Keratinocyte (primary cell): ENCODE measurements around the gene PEX10. TPM values are rescaled to one million over a fixed set of nuclear protein-coding genes. Genes with fewer than 3 reads are reported as not detected.
A peak's percentile ranks its signal among the peaks of the same experiment; 100 is the strongest.

ENCODE experiments used
- DNase-seq: peaks from one replicate; pipeline ENCODE4 v3.0.0-alpha.2; 2011; ENCODE audit warnings: low read depth, missing footprints, low spot score
- FAIRE-seq: peaks from 2 replicates; lab custom pipeline; 2011; peaks lifted over from hg19 to GRCh38; lab: Jason Lieb, UNC
- H2AFZ ChIP-seq: 2 replicates; pipeline ENCODE4 v1.6.0; 2012; ENCODE audit warnings: low read length, control low read depth, inconsistent platforms; ENCODE audit not compliant: control insufficient read depth
- H3K27ac ChIP-seq: 2 replicates; pipeline ENCODE4 v1.5.1; 2011; ENCODE audit warnings: low read length; ENCODE audit not compliant: control insufficient read depth, insufficient read depth
- H3K27me3 ChIP-seq: 3 replicates; pipeline ENCODE4 v1.6.0; 2011; ENCODE audit warnings: low read length; ENCODE audit not compliant: control insufficient read depth, insufficient read depth; ENCODE audit errors: extremely low read depth
- H3K36me3 ChIP-seq, 2 experiments: 2 replicates in 1 of 2; 3 replicates in 1 of 2; pipeline ENCODE4 v1.5.1; 2011; ENCODE audit warnings: low read length in 2 of 2, mild to moderate bottlenecking in 1 of 2; ENCODE audit not compliant: control insufficient read depth in 2 of 2, insufficient read depth in 2 of 2; ENCODE audit errors: extremely low read depth in 1 of 2
- H3K4me1 ChIP-seq: 3 replicates; pipeline ENCODE4 v1.5.1; 2011; ENCODE audit warnings: low read length; ENCODE audit not compliant: control insufficient read depth, insufficient read depth; ENCODE audit errors: extremely low read depth
- H3K4me2 ChIP-seq: 3 replicates; pipeline ENCODE4 v1.6.0; 2011; ENCODE audit warnings: low read depth, low read length; ENCODE audit not compliant: control insufficient read depth, insufficient read depth; ENCODE audit errors: extremely low read depth
- H3K4me3 ChIP-seq, 3 experiments: fragments of 200-600 bp in 1 of 3; sonication (generic) in 1 of 3; 2 replicates in 2 of 3; 3 replicates in 1 of 3; pipeline ENCODE4 v1.5.1; 2011 to 2016; ENCODE audit warnings: low read length in 3 of 3, mild to moderate bottlenecking in 3 of 3, control low read depth in 2 of 3, inconsistent platforms in 1 of 3, low read depth in 1 of 3, mixed read lengths in 1 of 3, mixed run types in 1 of 3, moderate library complexity in 1 of 3; ENCODE audit not compliant: control insufficient read depth in 2 of 3, insufficient read depth in 2 of 3; ENCODE audit errors: extremely low read depth in 1 of 3
- H3K79me2 ChIP-seq: 2 replicates; pipeline ENCODE4 v1.6.0; 2012; ENCODE audit warnings: low read length; ENCODE audit not compliant: control insufficient read depth, insufficient read depth
- H3K9ac ChIP-seq: 3 replicates; pipeline ENCODE4 v1.6.0; 2011; ENCODE audit warnings: low read length; ENCODE audit not compliant: control insufficient read depth, insufficient read depth; ENCODE audit errors: extremely low read depth
- H3K9me1 ChIP-seq: 3 replicates; pipeline ENCODE4 v1.6.0; 2011; ENCODE audit warnings: low read length; ENCODE audit not compliant: control insufficient read depth, insufficient read depth; ENCODE audit errors: extremely low read depth
- H3K9me3 ChIP-seq: 2 replicates; pipeline ENCODE4 v1.5.1; 2012; ENCODE audit warnings: low read depth, low read length; ENCODE audit not compliant: control insufficient read depth
- H4K20me1 ChIP-seq: 3 replicates; pipeline ENCODE4 v1.6.0; 2011; ENCODE audit warnings: low read length; ENCODE audit not compliant: control insufficient read depth, insufficient read depth; ENCODE audit errors: extremely low read depth
- CTCF ChIP-seq, 3 experiments: IDR thresholded peaks in 1 of 3; conservative IDR thresholded peaks in 1 of 3; optimal IDR thresholded peaks in 1 of 3; 2 replicates in 2 of 3; 3 replicates in 1 of 3; pipeline versions ENCODE3 to v1.5.1; 2011; ENCODE audit warnings: low read length in 3 of 3, mild to moderate bottlenecking in 3 of 3, moderate library complexity in 2 of 3, control low read depth in 1 of 3, inconsistent platforms in 1 of 3; ENCODE audit not compliant: insufficient read depth in 2 of 3; ENCODE audit errors: extremely low read depth in 1 of 3
- EZH2 ChIP-seq: IDR thresholded peaks from one replicate; pipeline ENCODE4 v1.6.1; 2012; ENCODE audit warnings: inconsistent platforms, mild to moderate bottlenecking, low read length, moderate library complexity
- dilution Hi-C: fragments of 300-500 bp; cut with MboI; formaldehyde crosslinking; loops from one replicate; pipeline ENCODE4 v1.7.0; 2020; ENCODE audit warnings: low sequenced_read_pairs; ENCODE audit not compliant: extremely low pct_ligation_motif_present
- polyA plus RNA-seq, 5 experiments: library from polyadenylated mRNA; depleted of rRNA in 3 of 5; stranded (reverse) in 3 of 5; stranded (forward) in 1 of 5; unstranded in 1 of 5; fragments of >200 nt; gene quantifications; 1 replicate in 1 of 5; 2 replicates in 3 of 5; 3 replicates in 1 of 5; pipeline versions ENCODE4 v1.2.1 to v1.2.3, GENCODE V29; 2011 to 2012; ENCODE audit warnings: missing spikeins in 2 of 5, low read depth in 1 of 5, low replicate concordance in 1 of 5

Gene PEX10
- polyA plus RNA-seq, 1 donor (not counting 4 experiments of a cell fraction or from before 2014, with no cell fraction given) = 13.8 TPM

- H3K4me1 ChIP-seq = peaks cover 21% of the 10 kb centered on the region
- dilution Hi-C loops = no loop called here
- no peaks in the 10 kb centered on the region for H3K9me3 ChIP-seq
- no peaks in the 10 kb centered on the region for H3K27me3 ChIP-seq
- FAIRE-seq (peak; percentile 86), DNase-seq (peak; percentile 75)
- H3K4me3 ChIP-seq = peak within 1 kb of the TSS; percentile 91 to 97 (median 91)
- peaks cover 10 to 38% of the 10 kb centered on the region in 2 experiments for H3K36me3 ChIP-seq
- H3K9me1 ChIP-seq = peaks cover 4% of the 10 kb centered on the region
- H3K9ac ChIP-seq = peak within 1 kb of the TSS; percentile 79
- peaks cover 50% of the 10 kb centered on the region for H3K79me2 ChIP-seq
- H4K20me1 ChIP-seq = peaks cover 3% of the 10 kb centered on the region
- H3K4me2 ChIP-seq = peak within 1 kb of the TSS; percentile 99
- H3K27ac ChIP-seq = peak within 1 kb of the TSS; percentile 70
- no peak for TF ChIP-seq EZH2
- TF ChIP-seq CTCF (optimal IDR thresholded peaks at IDR 0.05 in 1 of 3, IDR thresholded peaks at IDR 0.05 in 1 of 3, conservative IDR thresholded peaks at IDR 0.05 in 1 of 3; ENCODE audit: extremely low read depth in 1 of 3, insufficient read depth in 2 of 3, low read length in 3 of 3) = no peak
- H2AFZ ChIP-seq = peak within 1 kb of the TSS; percentile 85
Observed at GRCh38 chr1:2391041-2391930, 21.1 kb downstream of the PEX10 start, which contains the start of the genes MORN1 and RER1. Gene MORN1, minus strand, starts transcription at chr1:2391554. Its CDS starts 21 bp downstream, at chr1:2391533. Gene RER1, plus strand, starts transcription at chr1:2391841. Its CDS starts 3,950 bp downstream, at chr1:2395791.

- Histone ChIP-seq H3K4me3 (no peak overlapping the region), H3K36me3 (peaks cover 7 to 22% of the 10 kb centered on the region in 2 experiments), H2AFZ (no peak overlapping the region), H4K20me1 (peaks cover 3% of the 10 kb centered on the region), H3K27me3 (no peaks in the 10 kb centered on the region), H3K79me2 (peaks cover 35% of the 10 kb centered on the region), H3K4me1 (peaks cover 21% of the 10 kb centered on the region), H3K9ac (no peak overlapping the region), H3K9me1 (peaks cover 4% of the 10 kb centered on the region), H3K4me2 (peak overlapping the region; percentile 65), H3K9me3 (no peaks in the 10 kb centered on the region), H3K27ac (no peak overlapping the region)
- DNase-seq (no peak), FAIRE-seq (no peak)
- TF ChIP-seq EZH2 = no peak
- TF ChIP-seq CTCF (optimal IDR thresholded peaks at IDR 0.05 in 1 of 3, IDR thresholded peaks at IDR 0.05 in 1 of 3, conservative IDR thresholded peaks at IDR 0.05 in 1 of 3; ENCODE audit: extremely low read depth in 1 of 3, insufficient read depth in 2 of 3, low read length in 3 of 3) = no peak
- dilution Hi-C loops = no loop called here
Observed at GRCh38 chr1:2389644-2390043, 22.7 kb downstream of the PEX10 start.
